D721Med (cell line): ENCODE measurements around the gene ANKS1B.

Experiments used
- DNase-seq: peaks from one replicate; pipeline ENCODE4 v3.0.0; 2011; ENCODE audit warnings: low spot score; ENCODE audit not compliant: insufficient read length
- FAIRE-seq: peaks from 2 replicates; lab custom pipeline; 2011; peaks lifted over from hg19 to GRCh38; lab: Jason Lieb, UNC
- CTCF ChIP-seq: IDR thresholded peaks from 2 replicates; pipeline ENCODE4 v1.5.1; 2012; ENCODE audit warnings: mild to moderate bottlenecking, control low read depth; ENCODE audit not compliant: insufficient read depth; ENCODE audit errors: missing control alignments

ANKS1B gene

GRCh38 chr12:98796745-98797144, 1188.0 kb downstream of the ANKS1B start:
- DNase-seq (no peak), FAIRE-seq (no peak)
- TF ChIP-seq CTCF: no peak

- TF ChIP-seq CTCF: no peak
- no peak for DNase-seq
- no peak for FAIRE-seq
Measured at GRCh38 chr12:98793121-98793520, 1191.6 kb downstream of the ANKS1B start.

- no peak for DNase-seq
- no peak for TF ChIP-seq CTCF
- FAIRE-seq: no peak
Measured at GRCh38 chr12:98791406-98791805, 1193.3 kb downstream of the ANKS1B start.

GRCh38 chr12:98788396-98788795, 1196.3 kb downstream of the ANKS1B start:
- FAIRE-seq (no peak), DNase-seq (no peak)
- TF ChIP-seq CTCF: no peak

GRCh38 chr12:98786653-98787052, 1198.1 kb downstream of the ANKS1B start:
- DNase-seq (no peak), FAIRE-seq (no peak)
- TF ChIP-seq CTCF: no peak

- DNase-seq: no peak
- FAIRE-seq: no peak
- no peak for TF ChIP-seq CTCF
Measured at GRCh38 chr12:98783420-98783819, 1201.3 kb downstream of the ANKS1B start.

GRCh38 chr12:98780261-98780660, 1204.5 kb downstream of the ANKS1B start:
- TF ChIP-seq CTCF: no peak
- DNase-seq (no peak), FAIRE-seq (no peak)
